ENCODE measurements around the gene CNDP2. TPM values are rescaled to one million over a fixed set of nuclear protein-coding genes. Genes with fewer than 3 reads are reported as not detected.

CNDP2 gene
- total RNA-seq, 4 donors from 2014 or later: 71.8 to 87.8 (median 81.5) TPM

- WGBS, 2 donors: 68 to 79% methylated on average over 15 of the region's 15 CpGs
- Histone ChIP-seq H3K4me3 (no peak overlapping the region), H3K9me3 (no peaks in the 10 kb centered on the region), H3K4me1 (peaks cover 0 to 15% (median 0%) of the 10 kb centered on the region in 4 donors), H3K27ac (peak overlapping the region in 2 of 4 donors; percentile 3 to 59), H3K27me3 (no peaks in the 10 kb centered on the region), H3K36me3 (peaks cover 0 to 97% (median 39%) of the 10 kb centered on the region in 3 donors)
- no peak for TF ChIP-seq POLR2A (IDR thresholded peaks at IDR 0.05)
- no peak for TF ChIP-seq EP300 (IDR thresholded peaks at IDR 0.05)
- TF ChIP-seq, protein P1, sequence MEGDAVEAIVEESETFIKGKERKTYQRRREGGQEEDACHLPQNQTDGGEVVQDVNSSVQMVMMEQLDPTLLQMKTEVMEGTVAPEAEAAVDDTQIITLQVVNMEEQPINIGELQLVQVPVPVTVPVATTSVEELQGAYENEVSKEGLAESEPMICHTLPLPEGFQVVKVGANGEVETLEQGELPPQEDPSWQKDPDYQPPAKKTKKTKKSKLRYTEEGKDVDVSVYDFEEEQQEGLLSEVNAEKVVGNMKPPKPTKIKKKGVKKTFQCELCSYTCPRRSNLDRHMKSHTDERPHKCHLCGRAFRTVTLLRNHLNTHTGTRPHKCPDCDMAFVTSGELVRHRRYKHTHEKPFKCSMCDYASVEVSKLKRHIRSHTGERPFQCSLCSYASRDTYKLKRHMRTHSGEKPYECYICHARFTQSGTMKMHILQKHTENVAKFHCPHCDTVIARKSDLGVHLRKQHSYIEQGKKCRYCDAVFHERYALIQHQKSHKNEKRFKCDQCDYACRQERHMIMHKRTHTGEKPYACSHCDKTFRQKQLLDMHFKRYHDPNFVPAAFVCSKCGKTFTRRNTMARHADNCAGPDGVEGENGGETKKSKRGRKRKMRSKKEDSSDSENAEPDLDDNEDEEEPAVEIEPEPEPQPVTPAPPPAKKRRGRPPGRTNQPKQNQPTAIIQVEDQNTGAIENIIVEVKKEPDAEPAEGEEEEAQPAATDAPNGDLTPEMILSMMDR (IDR thresholded peaks at IDR 0.05): no peak
- no peak for DNase-seq (ENCODE audit: low spot score in 2 of 2)
Observed at GRCh38 chr18:74512321-74513053, 16.3 kb downstream of the CNDP2 start.

- TF ChIP-seq, protein P1 (IDR thresholded peaks at IDR 0.05): no peak
- TF ChIP-seq POLR2A (IDR thresholded peaks at IDR 0.05) (no peak), EP300 (IDR thresholded peaks at IDR 0.05) (no peak)
- DNase-seq (ENCODE audit: low spot score in 2 of 2): no peak
- WGBS, 2 donors: 92 to 95% methylated on average over 18 to 27 of the region's 27 CpGs
- Histone ChIP-seq H3K27ac (peak overlapping the region in 1 of 4 donors; percentile 59), H3K36me3 (peaks cover 0 to 97% (median 37%) of the 10 kb centered on the region in 3 donors), H3K4me1 (peaks cover 0 to 15% (median 0%) of the 10 kb centered on the region in 4 donors), H3K9me3 (no peaks in the 10 kb centered on the region), H3K27me3 (no peaks in the 10 kb centered on the region), H3K4me3 (no peak overlapping the region)
Observed at GRCh38 chr18:74513149-74513882, 17.2 kb downstream of the CNDP2 start.

DNA sequence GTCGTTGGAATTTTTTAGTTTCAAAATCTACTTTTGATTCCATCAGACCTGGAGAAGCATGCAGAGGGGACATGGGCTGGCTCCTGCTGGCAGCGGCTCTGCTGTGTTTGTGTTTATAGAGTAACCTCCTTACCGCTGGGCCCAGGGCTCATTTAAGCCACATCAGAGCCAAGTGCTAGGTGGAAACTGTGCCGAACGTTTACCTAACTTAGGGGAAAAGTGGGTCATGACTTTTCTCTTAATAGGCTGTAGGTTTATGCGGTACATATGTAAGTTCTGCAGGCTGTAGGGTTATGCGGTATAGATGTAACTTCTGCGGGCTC lies 17.7 kb downstream of the CNDP2 start:
- Histone ChIP-seq H3K4me3 (no peak overlapping the region), H3K9me3 (no peaks in the 10 kb centered on the region), H3K36me3 (peaks cover 0 to 97% (median 43%) of the 10 kb centered on the region in 3 donors), H3K27ac (no peak overlapping the region), H3K27me3 (no peaks in the 10 kb centered on the region), H3K4me1 (peaks cover 0 to 15% (median 0%) of the 10 kb centered on the region in 4 donors)
- WGBS, 2 donors: 89 to 90% methylated on average over 8 of the region's 8 CpGs
- no peak for DNase-seq (ENCODE audit: low spot score in 2 of 2)
- TF ChIP-seq, protein P1 (IDR thresholded peaks at IDR 0.05): no peak
- TF ChIP-seq POLR2A (IDR thresholded peaks at IDR 0.05) (no peak), EP300 (IDR thresholded peaks at IDR 0.05) (no peak)

DNA sequence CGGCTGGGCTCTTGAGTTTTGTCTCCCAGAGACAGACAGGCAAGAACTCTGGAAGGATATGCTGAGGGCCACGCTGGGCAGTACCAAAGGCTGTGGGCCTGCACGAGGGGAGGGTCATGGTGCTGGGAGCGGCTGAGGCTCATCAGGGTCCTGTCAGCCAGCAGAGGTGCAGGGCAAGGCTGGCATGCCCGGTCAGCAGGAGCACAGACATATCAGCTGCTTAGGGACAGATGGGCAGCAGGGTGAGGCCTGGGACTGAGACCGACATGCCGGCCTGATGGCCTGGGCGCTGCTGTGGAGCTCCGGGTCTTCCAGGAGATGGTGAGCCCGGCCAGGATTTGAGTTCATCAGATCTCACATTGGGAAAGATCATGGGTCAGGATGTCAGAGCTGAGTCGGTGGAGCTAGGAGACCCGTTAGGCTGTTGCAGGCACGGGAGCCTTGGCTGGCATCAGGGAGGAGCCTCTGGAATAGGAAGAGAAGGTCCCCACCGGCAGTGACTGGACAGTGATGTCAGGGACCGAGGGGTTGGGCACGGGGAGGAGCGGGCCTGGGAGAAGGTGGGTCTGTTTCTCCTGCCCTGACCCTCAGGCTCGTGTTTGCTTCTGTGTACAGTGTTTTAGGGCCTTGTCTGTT lies 18.8 kb downstream of the CNDP2 start:
- WGBS, 2 donors: 88 to 91% methylated on average over 18 of the region's 18 CpGs
- TF ChIP-seq, protein P1 (IDR thresholded peaks at IDR 0.05): no peak
- TF ChIP-seq POLR2A (IDR thresholded peaks at IDR 0.05): no peak
- no peak for TF ChIP-seq EP300 (IDR thresholded peaks at IDR 0.05)
- Histone ChIP-seq H3K27ac (no peak overlapping the region), H3K4me3 (no peak overlapping the region), H3K4me1 (peaks cover 0 to 15% (median 0%) of the 10 kb centered on the region in 4 donors), H3K27me3 (no peaks in the 10 kb centered on the region), H3K36me3 (peaks cover 0 to 99% (median 52%) of the 10 kb centered on the region in 3 donors), H3K9me3 (no peaks in the 10 kb centered on the region)
- DNase-seq (ENCODE audit: low spot score in 2 of 2): no peak
